Esophagus muscularis mucosa (tissue), 3 donors: ENCODE measurements around the gene GLA.

Experiments used
- CTCF ChIP-seq, 3 experiments: fragments of 200-600 bp in 2 of 3; fragments of 450-650 bp in 1 of 3; sonication (generic) in 2 of 3; IDR thresholded peaks; one replicate each; pipeline ENCODE4 v1.5.1; 2017 to 2019; ENCODE audit warnings: antibody characterized with exemption in 3 of 3, mild to moderate bottlenecking in 2 of 3, moderate library complexity in 1 of 3
- POLR2A ChIP-seq: fragments of 450-650 bp; IDR thresholded peaks from one replicate; pipeline ENCODE4 v1.6.1; 2017; ENCODE audit warnings: antibody characterized with exemption, moderate library complexity, mild to moderate bottlenecking, low read depth

GRCh38 chrX:101408532-101408841, 762 bp upstream of the GLA start:
- TF ChIP-seq CTCF (IDR thresholded peaks at IDR 0.05) (no peak), POLR2A (no peak)
